Activated gamma-delta T cell treated with Interleukin-2 at 50 U/mL for 16 hours (primary cell): ENCODE data around the gene CBX6.
A peak's percentile ranks its signal among the peaks of the same experiment; 100 is the strongest.
"Not testable (repeated sequence)": the region's sequence is repeated elsewhere in the genome, so short reads cannot be mapped to it uniquely, and the experiment has no call there.

Experiments used
- DNase-seq: peaks from one replicate; pipeline ENCODE4 v3.0.0-alpha.2; 2020

CBX6 gene

DNA sequence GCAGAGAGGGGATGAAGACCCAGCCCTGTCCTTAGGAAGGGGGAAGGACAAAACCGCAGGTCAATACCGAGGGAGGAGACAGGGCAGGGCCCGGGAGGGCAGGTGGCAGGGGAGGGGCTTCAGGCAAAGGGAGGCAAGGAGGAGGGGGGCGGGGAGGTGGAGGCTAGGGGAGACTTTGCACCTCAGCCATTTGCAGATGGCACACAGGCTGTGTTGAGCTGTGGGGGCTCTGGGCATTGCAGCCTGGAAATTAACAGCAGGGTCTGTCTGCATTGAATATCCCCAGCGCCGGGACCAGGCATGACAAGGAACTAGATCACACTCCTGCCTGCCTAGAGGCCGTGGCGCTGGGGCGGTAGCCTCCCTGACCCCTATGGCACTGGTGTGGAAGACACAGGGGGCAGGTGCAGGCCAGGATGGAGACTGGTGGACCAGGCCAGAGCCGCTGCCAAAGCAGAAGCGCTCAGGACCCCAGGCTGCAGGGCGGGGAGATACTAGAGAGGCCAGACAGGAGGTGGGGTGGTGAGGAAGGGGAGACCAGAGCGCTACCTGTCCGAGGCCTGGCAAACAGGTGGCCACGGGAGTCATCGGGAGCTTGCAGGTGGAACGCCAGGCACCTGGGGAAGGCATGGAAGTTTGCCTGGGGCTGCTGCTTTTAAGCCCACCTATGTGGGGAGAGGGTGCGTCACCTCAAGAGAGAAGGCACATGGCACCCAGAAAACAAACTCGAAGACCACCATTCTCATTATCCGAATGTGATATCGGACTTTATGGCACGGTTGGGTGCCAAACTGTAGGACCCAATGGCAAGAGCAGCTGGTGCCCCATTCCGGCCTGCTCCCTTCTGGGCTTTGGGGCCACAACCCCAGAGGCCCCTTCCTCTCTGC, 11.5 kb downstream of the CBX6 start:
- DNase-seq = no peak

DNA sequence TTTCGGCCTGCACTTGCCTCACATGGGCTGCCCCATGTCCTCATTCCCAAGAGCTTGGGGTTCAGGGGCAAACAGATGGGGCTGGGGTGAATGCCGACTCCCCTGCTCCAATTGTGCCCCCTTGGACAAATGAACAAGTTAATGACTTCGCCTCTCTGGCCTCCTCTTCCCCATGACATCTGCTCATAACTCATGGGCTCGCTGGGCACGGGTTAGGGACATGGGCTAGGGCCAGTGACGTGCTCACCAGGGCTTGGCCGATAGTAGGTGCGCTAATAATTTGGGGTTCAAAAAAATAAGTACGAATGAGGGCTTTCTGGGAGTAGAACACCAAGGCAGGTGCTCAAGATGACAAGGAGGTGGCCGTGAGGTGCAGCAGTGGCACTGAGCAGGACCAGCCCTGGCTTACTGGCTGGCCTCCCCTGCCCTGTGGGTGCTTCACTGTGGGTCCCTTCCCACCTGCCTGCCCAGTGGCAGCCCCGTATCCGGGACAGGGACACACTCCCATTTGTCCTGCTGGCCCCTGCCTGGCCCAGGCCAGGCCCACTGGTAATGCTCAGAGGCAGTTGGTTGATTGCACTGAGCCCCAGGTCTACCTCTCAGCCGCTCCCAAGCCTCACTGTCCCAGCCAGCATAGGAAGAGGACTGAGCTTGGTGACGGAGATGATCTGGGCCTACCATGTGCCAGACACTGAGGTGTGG, 12.3 kb downstream of the CBX6 start:
- no peak for DNase-seq

DNA sequence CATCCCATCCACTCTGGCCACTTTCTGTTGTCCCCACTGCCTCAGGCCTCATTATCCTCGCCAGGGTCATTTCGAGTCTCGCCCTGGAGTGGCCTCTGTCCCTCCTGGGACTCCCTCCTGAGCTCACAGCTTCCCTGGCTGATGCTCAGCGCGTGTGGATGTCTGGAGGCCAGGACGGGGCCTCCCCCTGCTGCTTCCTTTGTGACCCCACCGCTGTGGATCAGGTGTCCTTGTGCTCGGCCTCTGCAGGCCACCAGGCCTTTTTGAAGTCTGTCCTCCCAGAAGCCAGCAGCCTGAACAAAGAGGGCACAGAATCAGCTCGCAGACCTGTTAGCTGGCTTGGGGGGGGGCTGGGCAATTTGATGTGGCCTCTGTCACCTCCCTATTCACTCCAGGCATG, 13.5 kb downstream of the CBX6 start:
- no peak for DNase-seq

DNA sequence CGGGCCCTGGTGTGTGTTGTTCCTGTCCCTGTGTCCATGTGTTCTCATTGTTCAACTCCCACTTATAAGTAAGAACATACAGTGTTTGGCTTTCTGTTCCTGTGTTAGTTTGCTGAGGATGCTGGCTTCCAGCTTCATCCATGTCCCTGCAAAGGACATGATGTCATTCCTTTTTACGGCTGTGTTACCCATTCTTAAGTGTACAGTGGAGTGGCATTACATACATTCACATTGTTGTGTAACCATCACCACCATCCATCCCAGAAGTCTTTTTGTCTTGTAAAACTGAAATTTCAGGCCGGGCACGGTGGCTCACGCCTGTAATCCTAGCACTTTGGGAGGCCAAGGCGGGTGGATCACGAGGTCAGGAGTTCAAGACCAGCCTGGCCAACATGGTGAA, 17.5 kb downstream of the CBX6 start:
- DNase-seq = not testable (repeated sequence)

DNA sequence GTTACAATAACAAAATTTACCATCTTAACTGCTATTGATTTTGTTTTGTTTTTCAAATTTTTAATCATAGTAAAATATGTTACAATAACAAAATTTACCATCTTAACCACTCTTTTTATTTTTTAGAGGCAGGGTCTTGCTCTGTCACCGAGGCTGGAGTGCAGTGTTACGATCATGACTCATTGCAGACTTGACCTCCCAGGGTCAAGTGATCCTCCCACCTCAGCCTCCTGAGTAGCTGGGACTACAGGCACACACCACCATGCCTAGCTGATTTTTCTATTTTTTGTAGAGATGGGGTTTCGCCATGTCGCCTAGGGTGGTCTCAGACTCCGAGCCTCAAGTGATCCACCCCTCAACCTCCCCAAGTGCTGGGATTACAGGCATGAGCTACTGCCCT, 18.1 kb downstream of the CBX6 start:
- DNase-seq = not testable (repeated sequence)

DNA sequence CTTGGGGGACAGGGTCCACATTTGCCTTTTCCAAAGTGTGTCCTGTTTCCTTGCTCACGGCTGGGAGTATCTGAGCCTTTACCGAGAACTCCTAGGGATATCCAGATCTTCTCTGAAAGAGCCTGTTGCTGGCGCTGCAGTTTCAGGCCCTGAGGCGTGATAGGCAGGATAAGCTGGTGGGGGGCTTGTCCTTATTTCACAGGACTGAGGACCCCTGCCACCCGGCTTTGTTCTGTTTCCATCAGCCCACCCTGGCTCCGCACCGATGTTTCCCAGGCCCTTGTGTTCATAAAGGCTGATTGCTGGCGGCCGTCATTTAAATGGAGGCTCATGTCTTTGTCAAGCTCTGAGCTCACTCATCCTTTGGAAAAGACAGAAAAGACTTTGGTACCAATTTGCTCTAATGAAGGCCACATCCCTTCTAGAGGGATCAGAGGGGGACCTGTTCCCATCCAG, 18.8 kb downstream of the CBX6 start:
- DNase-seq = no peak

DNA sequence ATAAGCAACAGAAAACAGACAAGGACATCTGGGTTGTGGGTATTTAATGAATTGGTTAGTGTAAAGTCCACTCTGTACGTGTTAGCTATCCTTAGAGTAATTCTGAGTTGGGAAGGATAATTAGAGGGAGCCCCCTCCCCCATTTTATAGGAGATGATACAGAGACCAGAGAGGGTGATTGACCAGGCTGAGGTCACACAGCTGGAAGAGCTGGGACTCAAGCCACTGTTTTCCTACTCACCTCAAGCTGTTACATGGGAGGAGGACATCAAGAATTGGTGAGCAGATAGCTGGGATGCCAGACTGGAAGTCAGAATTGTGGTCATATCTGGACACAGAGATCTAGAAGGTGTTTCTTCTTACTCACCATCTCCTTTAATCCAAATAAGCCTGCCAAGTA, 19.5 kb downstream of the CBX6 start:
- no peak for DNase-seq

DNA sequence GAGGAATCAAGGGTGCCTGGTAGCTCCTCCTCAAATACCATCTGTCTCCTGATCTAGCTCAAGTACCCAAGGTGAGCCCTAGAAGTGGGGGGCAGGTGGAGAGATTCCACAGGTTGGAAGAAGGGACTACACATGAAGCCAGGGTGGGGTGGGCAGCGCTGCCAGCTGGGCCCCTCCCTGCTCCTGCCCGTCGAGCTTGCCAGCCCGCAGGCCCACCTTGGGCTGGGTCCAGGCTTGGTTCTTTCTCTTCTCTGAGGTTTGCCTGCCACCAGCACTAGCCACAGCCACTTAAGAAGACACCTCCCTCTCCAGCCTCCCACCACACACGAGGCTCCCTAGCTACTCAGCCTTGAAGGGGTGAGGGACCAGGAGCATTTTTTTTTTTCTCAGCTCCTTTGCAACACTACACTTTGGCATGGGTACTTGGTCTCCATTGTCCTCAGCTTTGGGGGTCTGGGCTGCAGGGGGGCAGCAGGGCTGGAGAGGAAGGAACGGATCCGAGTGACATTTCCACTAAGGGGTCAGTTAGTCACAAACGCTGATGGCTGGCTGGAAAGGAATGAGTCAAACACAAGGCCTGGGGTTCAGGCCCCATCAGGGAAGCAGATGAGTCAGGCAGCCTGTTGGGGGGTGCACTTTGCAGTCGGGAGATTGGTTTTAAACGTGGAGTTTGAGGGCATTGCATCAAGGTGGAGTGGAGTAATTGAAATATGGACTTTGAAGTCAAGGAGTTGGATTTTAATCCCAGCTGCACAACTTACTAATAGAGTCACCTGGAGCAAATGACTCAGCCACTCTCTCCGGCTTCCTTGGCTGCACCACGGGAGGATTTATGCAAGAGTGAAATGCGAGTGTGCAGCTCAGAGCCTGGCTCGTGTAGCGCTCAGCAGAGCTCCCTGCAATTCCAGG, 20.8 kb downstream of the CBX6 start:
- no peak for DNase-seq

DNA sequence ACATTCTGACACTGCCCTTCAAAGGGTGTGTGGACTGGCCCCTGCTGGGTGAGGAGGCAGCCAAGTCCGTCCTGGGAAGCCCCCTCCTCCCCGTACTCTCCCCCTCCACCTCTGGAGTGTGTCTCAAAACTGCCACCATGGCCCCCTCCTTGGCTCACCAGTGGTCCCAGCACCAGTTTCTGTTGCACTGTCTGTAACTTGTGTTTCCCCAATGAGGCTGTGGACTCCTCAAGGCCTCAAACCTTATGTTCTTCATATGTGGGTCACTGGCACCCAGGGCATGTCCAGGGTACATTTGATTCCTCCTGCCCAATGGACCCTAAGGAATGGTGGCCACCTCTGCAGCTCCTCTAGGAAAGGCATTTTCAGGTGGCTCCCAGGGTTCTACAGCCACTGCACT, 21.6 kb downstream of the CBX6 start:
- DNase-seq = no peak

DNA sequence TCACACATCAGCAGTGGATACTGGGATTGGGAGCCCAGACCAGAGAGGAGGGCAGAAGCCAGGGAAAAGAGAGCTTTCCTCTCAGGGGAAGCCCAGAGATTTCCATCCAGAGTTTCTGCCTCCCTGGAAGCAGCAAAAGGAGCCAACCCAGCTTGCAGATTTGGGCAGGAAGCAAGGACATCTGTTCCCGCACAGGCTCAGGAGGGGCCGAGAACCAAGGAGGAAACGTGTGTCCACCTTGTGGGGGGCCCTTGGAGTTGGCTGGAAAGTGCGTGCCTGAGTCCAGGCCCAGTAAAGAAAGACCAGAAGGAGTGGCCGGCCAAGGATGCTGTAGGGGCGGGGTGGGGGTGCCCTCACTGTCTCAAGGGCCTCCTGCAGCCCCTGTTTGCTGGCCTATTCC, 22.2 kb downstream of the CBX6 start:
- no peak for DNase-seq

DNA sequence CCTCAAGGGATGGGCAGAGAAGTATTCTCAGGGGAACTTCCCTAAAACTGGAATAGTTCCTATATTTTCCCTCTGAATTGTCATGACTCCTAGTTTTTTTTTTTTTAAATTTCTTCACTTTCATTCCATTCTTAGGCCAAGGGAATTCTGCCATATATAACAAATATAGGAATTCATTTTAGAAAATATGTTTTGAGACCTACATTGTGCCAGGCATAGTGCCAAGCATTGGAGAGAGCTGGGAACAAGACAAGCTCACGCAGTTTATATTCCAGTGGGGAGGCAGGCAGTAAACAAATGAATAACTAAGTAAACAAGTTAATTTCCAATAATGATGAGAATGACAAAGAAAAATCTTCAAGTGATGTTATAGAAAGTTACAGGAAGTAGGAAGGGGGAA, 25.6 kb downstream of the CBX6 start:
- DNase-seq = no peak

DNA sequence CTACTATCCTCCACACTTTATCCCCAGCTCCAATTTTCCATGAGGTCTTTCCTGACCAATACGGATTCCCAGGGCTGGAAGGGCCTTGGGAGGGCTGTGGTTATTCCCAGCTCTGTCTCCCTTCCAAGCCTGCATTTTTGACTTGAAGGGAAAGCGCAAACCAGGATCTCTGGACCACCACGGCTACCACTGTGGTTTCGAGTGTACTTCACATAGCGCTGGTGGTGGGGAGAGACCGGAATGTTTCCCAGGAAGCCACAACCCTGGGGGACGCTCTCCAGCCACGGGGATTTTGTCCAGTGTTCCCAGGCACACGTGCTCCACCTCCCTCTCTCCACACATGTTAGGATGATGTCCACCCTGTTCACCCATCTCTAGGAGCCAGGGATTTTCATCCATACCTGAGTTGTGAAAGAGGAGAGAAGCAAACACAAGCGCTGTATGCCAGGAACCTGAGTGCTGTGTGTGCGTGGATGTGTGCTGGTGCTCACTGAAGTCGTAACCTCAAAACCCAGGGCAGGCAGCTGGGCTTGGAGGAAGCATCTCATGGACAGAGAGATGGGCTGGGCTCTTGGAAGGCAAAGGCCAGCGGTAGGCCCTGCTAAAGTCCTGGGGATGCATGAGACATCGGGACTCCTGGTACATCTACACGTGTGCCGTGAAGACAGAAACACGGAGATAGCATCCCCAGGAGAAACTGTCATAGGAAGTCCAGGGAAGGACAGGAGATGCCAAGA, 26.8 kb downstream of the CBX6 start:
- DNase-seq = no peak

DNA sequence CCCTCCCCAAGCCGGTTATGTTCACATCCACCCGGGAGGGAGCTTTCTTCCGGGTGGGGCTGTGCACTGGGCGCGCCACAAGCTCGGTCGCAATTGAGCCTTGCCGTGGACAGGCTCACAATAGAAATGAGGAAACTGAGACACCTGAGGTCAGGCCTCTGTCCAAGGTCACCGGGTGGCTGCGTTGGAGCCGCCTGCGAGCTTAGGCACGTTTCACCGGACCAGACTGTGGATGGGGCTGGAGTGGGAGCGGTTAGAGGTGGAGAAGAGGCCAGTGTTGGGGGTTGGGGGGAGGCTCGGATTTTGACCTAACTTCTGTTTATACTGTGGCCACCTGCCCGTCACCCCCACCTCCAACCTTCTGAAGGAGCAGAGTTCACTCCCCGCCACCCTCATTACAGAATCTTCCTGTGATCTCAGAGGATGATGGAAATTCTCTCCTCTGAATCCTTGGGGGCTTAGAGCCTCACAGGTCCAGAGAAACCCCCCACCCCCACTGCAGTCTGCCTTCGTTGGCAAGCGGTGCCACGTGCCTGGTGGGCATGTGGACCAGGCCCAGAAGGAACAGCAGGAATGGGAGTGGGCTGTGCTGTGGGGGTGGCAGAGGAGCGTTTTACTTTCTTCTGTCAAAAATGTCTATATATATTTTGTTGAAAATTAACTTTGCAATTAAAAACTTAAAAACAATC, 27.6 kb downstream of the CBX6 start:
- DNase-seq = no peak

DNA sequence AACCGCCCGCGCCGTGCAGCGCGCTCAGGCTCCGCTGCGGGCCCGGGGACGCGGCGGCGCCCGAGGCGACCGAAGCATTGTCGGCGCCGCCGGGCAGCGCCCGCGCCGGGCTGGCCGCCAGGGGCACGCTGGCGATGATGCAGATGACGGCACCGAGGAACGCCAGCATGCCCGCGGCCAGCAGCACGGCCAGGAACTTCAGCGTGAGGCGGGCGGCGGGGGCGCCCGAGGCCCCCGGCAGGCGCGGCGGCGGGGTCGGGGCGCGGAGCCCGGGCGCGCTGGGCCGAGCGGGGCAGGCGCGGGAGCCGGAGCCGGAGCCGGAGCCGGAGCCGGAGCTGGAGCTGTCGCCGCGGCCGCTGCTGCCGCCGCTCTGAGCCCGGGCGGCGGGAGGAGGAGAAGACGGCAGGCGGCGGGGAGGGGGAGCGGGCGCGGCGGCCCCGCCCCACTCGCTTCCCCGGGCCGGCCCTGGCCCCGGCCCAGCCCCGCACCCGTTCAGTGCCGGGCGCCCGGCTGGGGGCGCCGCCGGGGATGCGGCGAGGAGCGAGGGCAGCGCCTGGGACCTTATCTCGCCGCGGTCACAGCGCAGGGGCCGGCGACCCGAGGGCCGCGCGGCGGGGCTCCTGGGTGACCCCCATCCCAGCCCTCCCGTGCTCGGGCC, 28.2 kb downstream of the CBX6 start, which contains the start of gene NPTXR:
TSS of gene NPTXR (minus strand) at position 372 of the 658 bp plus-strand sequence.
- peak; percentile 35 for DNase-seq

DNA sequence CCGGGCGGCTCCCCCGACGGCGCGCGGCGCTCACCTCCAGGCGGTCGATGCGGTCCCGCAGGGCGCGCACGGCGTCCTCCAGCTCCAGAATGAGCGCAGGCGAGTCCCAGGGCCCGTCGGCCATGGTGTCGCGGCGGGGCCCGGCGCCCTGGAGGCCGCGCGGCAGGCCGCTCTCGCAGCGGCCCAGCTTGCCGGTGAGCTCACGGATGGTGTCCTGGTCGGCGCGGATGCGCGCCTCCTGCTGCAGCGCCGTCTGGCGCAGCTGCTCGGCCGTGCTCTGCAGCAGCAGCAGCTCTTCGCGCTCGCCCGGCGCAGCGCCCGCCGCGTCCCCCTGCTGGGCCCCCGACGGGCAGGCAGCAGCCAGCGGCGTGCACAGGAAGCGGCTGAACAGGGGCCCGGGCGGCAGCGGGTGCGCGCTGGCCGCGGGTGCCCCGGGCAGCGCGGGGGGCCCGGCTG, 28.8 kb downstream of the CBX6 start:
- peak; percentile 55 for DNase-seq

DNA sequence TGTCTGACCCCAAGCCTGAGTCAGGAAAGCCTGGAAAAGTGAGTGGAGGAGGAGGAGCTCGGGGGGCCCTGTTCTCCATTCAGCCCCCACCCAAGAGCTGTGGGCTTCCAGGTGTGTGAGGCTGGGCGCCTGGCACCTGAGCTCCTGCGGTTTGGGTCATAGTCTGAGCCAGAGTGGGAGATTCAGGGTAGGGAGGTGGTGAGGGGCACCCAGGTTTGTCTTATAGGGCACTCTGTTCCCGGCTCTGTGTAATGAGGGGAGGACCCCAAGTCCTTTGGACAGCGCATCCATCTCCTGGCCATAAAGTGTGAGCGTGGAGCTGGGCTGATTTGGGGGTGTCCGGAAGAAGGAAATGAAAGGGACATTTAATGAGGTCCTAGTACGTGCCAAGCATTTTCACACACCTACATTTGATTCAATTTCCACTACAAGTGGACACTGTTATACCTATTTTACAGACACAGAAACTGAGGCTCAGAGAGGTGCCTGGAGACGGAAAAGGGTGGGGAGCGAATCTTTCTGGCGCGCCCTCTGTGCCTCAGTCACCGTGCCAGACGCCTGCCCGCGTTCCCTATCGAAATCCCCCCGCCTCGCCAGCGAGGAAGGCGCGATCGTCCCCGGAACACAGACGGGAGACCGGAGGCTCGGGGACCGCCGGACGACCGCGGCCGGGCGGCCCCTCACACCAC, 29.4 kb downstream of the CBX6 start:
- DNase-seq = no peak

DNA sequence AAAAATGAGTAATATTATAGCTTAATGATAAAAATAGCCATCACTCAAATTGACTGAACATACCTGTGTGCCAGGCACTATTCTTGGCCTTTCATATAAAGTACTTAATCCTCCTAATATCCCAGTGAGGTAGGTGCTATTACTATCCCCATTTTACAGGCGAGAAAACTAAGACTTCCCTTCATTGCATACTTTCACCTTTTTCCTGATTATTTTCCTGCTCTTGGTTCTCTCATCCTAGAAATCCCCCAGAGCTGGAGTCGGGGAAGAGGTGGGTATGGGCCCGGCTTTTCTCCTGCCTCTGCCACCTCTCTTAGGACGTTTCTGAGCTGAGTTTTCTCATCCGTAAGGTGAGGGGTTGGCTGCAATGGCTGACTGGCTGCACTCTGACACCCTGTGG, 30.4 kb downstream of the CBX6 start:
- DNase-seq = no peak

DNA sequence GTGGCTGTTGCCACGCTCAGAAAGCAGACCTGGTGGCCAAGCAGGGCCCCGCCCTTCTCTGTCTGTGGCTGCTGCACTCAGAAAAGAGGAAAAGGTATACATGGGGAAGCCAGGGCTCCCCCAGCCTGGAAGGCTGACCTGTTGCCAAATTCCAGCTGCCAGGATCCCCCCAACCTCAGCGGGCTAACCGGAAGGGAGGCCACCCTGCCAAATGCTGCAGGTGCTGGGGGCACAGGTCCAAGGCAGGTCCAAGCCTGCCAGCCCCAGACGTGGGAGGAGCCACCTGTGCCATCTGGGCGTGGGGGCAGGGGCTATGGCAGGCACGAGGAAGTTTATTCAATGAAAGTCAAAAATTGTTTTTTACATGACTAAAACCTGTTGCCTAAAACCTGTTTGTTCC, 30.8 kb downstream of the CBX6 start:
- no peak for DNase-seq

DNA sequence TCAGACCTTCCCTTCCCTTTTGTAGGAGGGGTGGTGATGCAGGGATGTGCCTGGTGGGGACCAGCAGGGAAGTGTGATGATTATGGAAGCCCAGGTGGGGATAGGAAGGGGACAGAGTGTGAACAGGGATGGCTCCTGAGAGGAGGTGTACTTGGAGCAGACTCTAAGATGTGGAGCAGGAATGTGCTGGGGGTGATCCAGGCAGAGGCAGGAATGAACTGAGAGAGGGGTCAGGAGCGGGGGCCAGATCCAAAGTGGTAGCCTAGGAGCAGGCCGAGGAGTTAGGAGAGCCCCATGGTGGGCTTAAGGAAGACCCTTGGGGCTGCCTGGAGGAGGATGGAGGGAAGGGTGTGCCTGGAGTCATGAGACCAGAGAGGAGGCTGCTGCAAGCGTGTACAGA, 31.9 kb downstream of the CBX6 start:
- no peak for DNase-seq

DNA sequence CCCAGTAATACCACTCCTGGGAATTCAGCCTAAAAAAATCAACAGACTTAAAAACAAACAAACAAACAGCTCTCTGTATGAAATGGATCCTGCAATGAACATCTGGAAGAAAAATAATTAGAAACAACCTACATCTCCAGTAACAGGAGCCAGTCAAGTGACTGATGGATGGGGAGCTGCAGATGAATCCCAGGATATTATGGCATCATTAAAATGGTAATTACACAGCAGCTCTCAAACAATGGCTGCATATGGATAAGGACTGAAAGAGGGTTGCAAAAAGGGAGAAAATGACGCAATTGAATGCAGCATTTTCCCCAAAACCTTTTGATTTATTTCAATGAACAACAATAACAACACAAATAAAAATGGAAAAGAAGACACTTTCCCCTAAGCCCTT, 32.3 kb downstream of the CBX6 start:
- DNase-seq = no peak
